ENCODE measurements around the gene CCDC178. TPM values are rescaled to one million over a fixed set of nuclear protein-coding genes. Genes with fewer than 3 reads are reported as not detected.

Gene CCDC178
- total RNA-seq, 1 experiment from 2014 or later: not detected

DNA sequence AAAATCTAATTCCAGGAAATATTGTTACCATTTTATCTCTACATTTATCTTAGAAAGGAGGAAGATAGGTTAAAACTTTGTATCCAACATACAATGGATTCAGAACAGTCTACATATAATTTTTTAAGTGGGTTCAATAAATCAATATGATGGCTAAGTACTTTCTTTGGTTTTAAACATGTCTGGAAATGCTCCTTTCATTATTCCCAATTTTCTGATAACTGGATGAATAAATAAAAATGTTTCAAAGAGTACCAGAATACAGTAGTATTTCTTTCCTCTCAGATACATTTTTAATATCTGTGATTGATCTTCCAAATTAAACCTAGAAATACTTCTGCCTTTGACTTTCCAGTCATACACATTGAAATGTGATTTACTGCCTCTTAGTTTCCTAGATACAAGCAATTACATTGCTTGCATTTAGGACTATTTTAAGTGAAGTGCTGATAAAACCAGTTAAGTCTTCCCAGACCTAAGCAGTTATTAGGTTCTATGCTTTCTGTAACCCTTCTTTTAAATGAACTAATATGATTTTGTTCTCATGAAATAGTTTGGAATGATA is 283.5 kb downstream of the CCDC178 start:
- H3K27ac ChIP-seq (ENCODE audit: low read depth, low read length): no peak overlapping the region
- no peak overlapping the region for H3K9ac ChIP-seq (ENCODE audit: low read length)
- H3K4me1 ChIP-seq (ENCODE audit: control insufficient read depth in 1 of 2, insufficient read depth in 2 of 2, low read length in 2 of 2): no peaks in the 10 kb centered on the region
- BruUV-seq (replicated peaks): no TSS peak
- H3K4me3 ChIP-seq (replicated peaks in 1 of 2; ENCODE audit: low read depth in 1 of 2, low read length in 2 of 2): no peak overlapping the region
- ATAC-seq (no peak), DNase-seq (ENCODE audit: low read depth, low spot score) (no peak)
- ChIA-PET RAD21 (ENCODE audit: low non-redundant PET in 1 of 2, low total read pairs in 2 of 2, uncharacterized antibody in 2 of 2, unreplicated experiment in 2 of 2) (no interaction called here), CTCF (no interaction called here), POLR2A (no interaction called here)
- no peaks in the 10 kb centered on the region for H3K27me3 ChIP-seq (ENCODE audit: insufficient read depth, low read length)
- H3K36me3 ChIP-seq (ENCODE audit: control insufficient read depth in 1 of 2, insufficient read depth in 2 of 2, low read length in 2 of 2): no peaks in the 10 kb centered on the region
- H3K9me2 ChIP-seq (ENCODE audit: insufficient read depth): no peaks in the 10 kb centered on the region
- no peak overlapping the region for H2AFZ ChIP-seq (ENCODE audit: low read depth, low read length, poor library complexity, severe bottlenecking)
- intact Hi-C loops (cut with micrococcal nuclease): no loop called here
- no peaks in the 10 kb centered on the region; the same call in 1 of the 2 replicates for H4K20me1 ChIP-seq (ENCODE audit: insufficient read depth)
- H3K4me2 ChIP-seq (ENCODE audit: low read length): no peak overlapping the region
- H3K9me3 ChIP-seq (ENCODE audit: control insufficient read depth in 1 of 2, insufficient read depth in 1 of 2, low read depth in 1 of 2, low read length in 2 of 2): peaks cover 4 to 21% of the 10 kb centered on the region in 2 experiments; a peak in 3 of 4 replicates
- no peaks in the 10 kb centered on the region for H3K79me2 ChIP-seq (ENCODE audit: insufficient read depth, low read length)
- TF ChIP-seq TCF7L2 (IDR thresholded peaks at IDR 0.05; ENCODE audit: borderline replicate concordance, extremely low read depth, insufficient read depth, insufficient read length) (no peak), EZH2phosphoT487 (IDR thresholded peaks at IDR 0.05; ENCODE audit: borderline replicate concordance) (no peak), YY1 (IDR thresholded peaks at IDR 0.05; ENCODE audit: extremely low read depth, insufficient replicate concordance, low read depth, low read length) (no peak), SIN3A (IDR thresholded peaks at IDR 0.05; ENCODE audit: low read depth) (no peak), POLR2A (IDR thresholded peaks at IDR 0.05; ENCODE audit: borderline replicate concordance, extremely low read depth, insufficient read depth, insufficient read length) (no peak), SP1 (IDR thresholded peaks at IDR 0.05; ENCODE audit: low read depth) (no peak), RAD21 (IDR thresholded peaks at IDR 0.05; ENCODE audit: low read depth) (no peak), SRF (IDR thresholded peaks at IDR 0.05; ENCODE audit: low read depth) (no peak), ZFX (IDR thresholded peaks at IDR 0.05) (no peak), EGR1 (IDR thresholded peaks at IDR 0.05; ENCODE audit: low read depth) (no peak), POLR2AphosphoS5 (IDR thresholded peaks at IDR 0.05; ENCODE audit: low read depth, low read length) (no peak)
- TF ChIP-seq, protein P1, sequence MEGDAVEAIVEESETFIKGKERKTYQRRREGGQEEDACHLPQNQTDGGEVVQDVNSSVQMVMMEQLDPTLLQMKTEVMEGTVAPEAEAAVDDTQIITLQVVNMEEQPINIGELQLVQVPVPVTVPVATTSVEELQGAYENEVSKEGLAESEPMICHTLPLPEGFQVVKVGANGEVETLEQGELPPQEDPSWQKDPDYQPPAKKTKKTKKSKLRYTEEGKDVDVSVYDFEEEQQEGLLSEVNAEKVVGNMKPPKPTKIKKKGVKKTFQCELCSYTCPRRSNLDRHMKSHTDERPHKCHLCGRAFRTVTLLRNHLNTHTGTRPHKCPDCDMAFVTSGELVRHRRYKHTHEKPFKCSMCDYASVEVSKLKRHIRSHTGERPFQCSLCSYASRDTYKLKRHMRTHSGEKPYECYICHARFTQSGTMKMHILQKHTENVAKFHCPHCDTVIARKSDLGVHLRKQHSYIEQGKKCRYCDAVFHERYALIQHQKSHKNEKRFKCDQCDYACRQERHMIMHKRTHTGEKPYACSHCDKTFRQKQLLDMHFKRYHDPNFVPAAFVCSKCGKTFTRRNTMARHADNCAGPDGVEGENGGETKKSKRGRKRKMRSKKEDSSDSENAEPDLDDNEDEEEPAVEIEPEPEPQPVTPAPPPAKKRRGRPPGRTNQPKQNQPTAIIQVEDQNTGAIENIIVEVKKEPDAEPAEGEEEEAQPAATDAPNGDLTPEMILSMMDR (IDR thresholded peaks at IDR 0.05 in 2 of 3, conservative IDR thresholded peaks at IDR 0.05 in 1 of 3; ENCODE audit: borderline replicate concordance in 1 of 3, insufficient read depth in 1 of 3, low read depth in 2 of 3, low read length in 2 of 3): no peak
- TF ChIP-seq, protein P2, sequence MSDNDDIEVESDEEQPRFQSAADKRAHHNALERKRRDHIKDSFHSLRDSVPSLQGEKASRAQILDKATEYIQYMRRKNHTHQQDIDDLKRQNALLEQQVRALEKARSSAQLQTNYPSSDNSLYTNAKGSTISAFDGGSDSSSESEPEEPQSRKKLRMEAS (IDR thresholded peaks at IDR 0.05): no peak
- TF ChIP-seq, protein P3, sequence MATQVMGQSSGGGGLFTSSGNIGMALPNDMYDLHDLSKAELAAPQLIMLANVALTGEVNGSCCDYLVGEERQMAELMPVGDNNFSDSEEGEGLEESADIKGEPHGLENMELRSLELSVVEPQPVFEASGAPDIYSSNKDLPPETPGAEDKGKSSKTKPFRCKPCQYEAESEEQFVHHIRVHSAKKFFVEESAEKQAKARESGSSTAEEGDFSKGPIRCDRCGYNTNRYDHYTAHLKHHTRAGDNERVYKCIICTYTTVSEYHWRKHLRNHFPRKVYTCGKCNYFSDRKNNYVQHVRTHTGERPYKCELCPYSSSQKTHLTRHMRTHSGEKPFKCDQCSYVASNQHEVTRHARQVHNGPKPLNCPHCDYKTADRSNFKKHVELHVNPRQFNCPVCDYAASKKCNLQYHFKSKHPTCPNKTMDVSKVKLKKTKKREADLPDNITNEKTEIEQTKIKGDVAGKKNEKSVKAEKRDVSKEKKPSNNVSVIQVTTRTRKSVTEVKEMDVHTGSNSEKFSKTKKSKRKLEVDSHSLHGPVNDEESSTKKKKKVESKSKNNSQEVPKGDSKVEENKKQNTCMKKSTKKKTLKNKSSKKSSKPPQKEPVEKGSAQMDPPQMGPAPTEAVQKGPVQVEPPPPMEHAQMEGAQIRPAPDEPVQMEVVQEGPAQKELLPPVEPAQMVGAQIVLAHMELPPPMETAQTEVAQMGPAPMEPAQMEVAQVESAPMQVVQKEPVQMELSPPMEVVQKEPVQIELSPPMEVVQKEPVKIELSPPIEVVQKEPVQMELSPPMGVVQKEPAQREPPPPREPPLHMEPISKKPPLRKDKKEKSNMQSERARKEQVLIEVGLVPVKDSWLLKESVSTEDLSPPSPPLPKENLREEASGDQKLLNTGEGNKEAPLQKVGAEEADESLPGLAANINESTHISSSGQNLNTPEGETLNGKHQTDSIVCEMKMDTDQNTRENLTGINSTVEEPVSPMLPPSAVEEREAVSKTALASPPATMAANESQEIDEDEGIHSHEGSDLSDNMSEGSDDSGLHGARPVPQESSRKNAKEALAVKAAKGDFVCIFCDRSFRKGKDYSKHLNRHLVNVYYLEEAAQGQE (IDR thresholded peaks at IDR 0.05; ENCODE audit: low read depth): no peak

All from HCT116 (cell line).